ENCODE results near the gene CREB1.

The CREB1 gene

GRCh38 chr2:207531032-207531952 is 1.5 kb downstream of the CREB1 start:
- peak overlapping the region; percentile 94 for H3K27ac ChIP-seq
- no peak for TF ChIP-seq CTCF (conservative IDR thresholded peaks at IDR 0.05)

- peak overlapping the region; percentile 94 for H3K27ac ChIP-seq
- no peak for TF ChIP-seq CTCF (conservative IDR thresholded peaks at IDR 0.05)
Measured at GRCh38 chr2:207532676-207533075, 2.9 kb downstream of the CREB1 start.

GRCh38 chr2:207533461-207534008 is 3.8 kb downstream of the CREB1 start:
- TF ChIP-seq CTCF (conservative IDR thresholded peaks at IDR 0.05), result no peak
- peak overlapping the region; percentile 94 for H3K27ac ChIP-seq

- no peak for TF ChIP-seq CTCF (conservative IDR thresholded peaks at IDR 0.05)
- H3K27ac ChIP-seq, result peak overlapping the region; percentile 94
Measured at GRCh38 chr2:207534417-207534816, 4.7 kb downstream of the CREB1 start.

GRCh38 chr2:207539470-207539869 is 9.7 kb downstream of the CREB1 start:
- no peak for TF ChIP-seq CTCF (conservative IDR thresholded peaks at IDR 0.05)

GRCh38 chr2:207540431-207540830 is 10.7 kb downstream of the CREB1 start:
- no peak overlapping the region for H3K27ac ChIP-seq
- no peak for TF ChIP-seq CTCF (conservative IDR thresholded peaks at IDR 0.05)

More at GRCh38 chr2:207539470-207539869, 9.7 kb downstream of the CREB1 start:
- no peak overlapping the region for H3K27ac ChIP-seq

GRCh38 chr2:207541933-207542332 is 12.2 kb downstream of the CREB1 start:
- H3K27ac ChIP-seq, result no peak overlapping the region
- no peak for TF ChIP-seq CTCF (conservative IDR thresholded peaks at IDR 0.05)

Data from VCaP (cell line).